RWPE2 (cell line): ENCODE measurements around the gene WHRN.

Experiments used
- ATAC-seq: fragments of 200-7000 bp; cut with Tn5 transposase; 3 replicates; pipeline ENCODE4 v1.9.1; 2021; ENCODE audit warnings: low read depth
- DNase-seq: peaks from one replicate; pipeline ENCODE4 v3.0.0-alpha.2; 2020; ENCODE audit warnings: low spot score
- H3K27ac ChIP-seq: fragments of 450-650 bp; 2 replicates; pipeline ENCODE4 v1.5.1; 2017; ENCODE audit warnings: mild to moderate bottlenecking; ENCODE audit not compliant: poor library complexity, severe bottlenecking
- H3K27me3 ChIP-seq: fragments of 250-450 bp; sonication (Bioruptor Pico); 2 replicates; pipeline ENCODE4 v1.5.1; 2021; ENCODE audit warnings: mild to moderate bottlenecking, moderate library complexity; ENCODE audit not compliant: insufficient read depth, poor library complexity, severe bottlenecking
- H3K36me3 ChIP-seq: fragments of 250-450 bp; sonication (Bioruptor Pico); 2 replicates; pipeline ENCODE4 v1.5.1; 2020; ENCODE audit warnings: low read depth, mild to moderate bottlenecking, moderate library complexity
- H3K4me1 ChIP-seq: fragments of 250-450 bp; sonication (Bioruptor Pico); 2 replicates; pipeline ENCODE4 v1.5.1; 2021; ENCODE audit warnings: mild to moderate bottlenecking, moderate library complexity; ENCODE audit not compliant: insufficient read depth, poor library complexity, severe bottlenecking
- H3K4me3 ChIP-seq: fragments of 250-450 bp; sonication (Bioruptor Pico); 2 replicates; pipeline ENCODE4 v1.5.1; 2021; ENCODE audit warnings: mild to moderate bottlenecking, moderate library complexity; ENCODE audit not compliant: severe bottlenecking
- H3K9me3 ChIP-seq: fragments of 250-450 bp; sonication (Bioruptor Pico); 2 replicates; pipeline ENCODE4 v1.5.1; 2021; ENCODE audit warnings: mild to moderate bottlenecking, moderate library complexity; ENCODE audit not compliant: severe bottlenecking
- CTCF ChIP-seq: fragments of 450-650 bp; IDR thresholded peaks from one replicate; pipeline ENCODE4 v1.5.1; 2017; ENCODE audit warnings: mild to moderate bottlenecking, moderate library complexity; ENCODE audit not compliant: poor library complexity, severe bottlenecking

Gene WHRN

GRCh38 chr9:114470581-114470980, 34.7 kb downstream of the WHRN start:
- no peaks in the 10 kb centered on the region for H3K9me3 ChIP-seq
- no peaks in the 10 kb centered on the region for H3K36me3 ChIP-seq
- H3K27me3 ChIP-seq: no peaks in the 10 kb centered on the region
- peaks cover 11% of the 10 kb centered on the region for H3K4me1 ChIP-seq
- TF ChIP-seq CTCF: no peak
- H3K27ac ChIP-seq: no peak overlapping the region
- H3K4me3 ChIP-seq: no peak overlapping the region
- no peak for ATAC-seq
- DNase-seq: no peak

DNA sequence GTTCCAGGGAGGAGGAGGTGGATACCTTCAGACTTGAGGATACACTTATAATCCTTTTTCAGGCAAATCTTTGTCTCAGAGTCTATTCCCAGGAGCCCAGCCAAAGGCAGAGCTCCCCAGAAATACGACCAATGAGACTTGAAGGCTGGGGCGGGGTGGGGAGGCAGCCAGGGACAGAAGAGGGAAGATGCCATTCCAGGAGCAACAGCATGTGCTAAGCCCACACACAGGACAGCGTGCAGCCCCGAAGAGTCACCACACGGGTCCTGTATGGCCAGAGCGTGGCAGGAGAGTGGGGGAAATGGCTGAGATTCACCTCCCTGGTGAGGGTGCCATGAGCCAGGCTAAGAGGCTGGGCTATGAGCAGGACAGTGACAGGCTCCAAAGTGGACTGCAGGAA, 35.2 kb downstream of the WHRN start:
- no peaks in the 10 kb centered on the region for H3K9me3 ChIP-seq
- no peak overlapping the region for H3K4me3 ChIP-seq
- H3K36me3 ChIP-seq: no peaks in the 10 kb centered on the region
- ATAC-seq (no peak), DNase-seq (no peak)
- H3K4me1 ChIP-seq: peaks cover 11% of the 10 kb centered on the region
- H3K27me3 ChIP-seq: no peaks in the 10 kb centered on the region
- no peak overlapping the region for H3K27ac ChIP-seq
- TF ChIP-seq CTCF: no peak

- DNase-seq (no peak), ATAC-seq (no peak)
- H3K9me3 ChIP-seq: no peaks in the 10 kb centered on the region
- no peak overlapping the region for H3K27ac ChIP-seq
- no peak overlapping the region for H3K4me3 ChIP-seq
- H3K27me3 ChIP-seq: no peaks in the 10 kb centered on the region
- peaks cover 11% of the 10 kb centered on the region for H3K4me1 ChIP-seq
- H3K36me3 ChIP-seq: no peaks in the 10 kb centered on the region
- no peak for TF ChIP-seq CTCF
These were observed 36.0 kb downstream of the WHRN start for GRCh38 chr9:114469091-114469853.

DNA sequence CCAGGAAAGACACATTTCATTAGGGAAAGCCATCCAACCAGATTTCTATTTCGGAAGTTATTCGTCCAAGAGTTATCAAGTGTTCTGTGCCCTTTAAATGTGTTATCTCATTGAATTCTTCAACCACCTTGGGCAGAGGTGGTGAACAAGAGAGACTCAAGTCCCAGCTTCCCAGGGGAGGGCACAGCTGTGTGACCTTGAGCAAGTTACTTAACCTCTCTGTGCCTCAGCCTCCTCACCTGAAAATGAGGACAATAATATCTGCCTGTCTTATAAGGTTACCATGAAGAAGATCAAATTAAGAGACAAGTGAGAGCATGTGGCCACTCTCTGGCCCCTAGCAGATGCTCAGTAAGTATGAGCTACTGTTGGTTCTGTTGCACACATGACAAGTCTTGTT, 37.4 kb downstream of the WHRN start:
- no peaks in the 10 kb centered on the region for H3K9me3 ChIP-seq
- TF ChIP-seq CTCF: no peak
- no peak for ATAC-seq

GRCh38 chr9:114467226-114467750, 38.0 kb downstream of the WHRN start:
- DNase-seq (no peak), ATAC-seq (no peak)
- Histone ChIP-seq H3K27me3 (no peaks in the 10 kb centered on the region), H3K9me3 (no peaks in the 10 kb centered on the region), H3K4me3 (no peak overlapping the region), H3K27ac (no peak overlapping the region), H3K4me1 (peaks cover under 1% of the 10 kb centered on the region), H3K36me3 (no peaks in the 10 kb centered on the region)
- no peak for TF ChIP-seq CTCF

More for the DNA sequence above, 37.4 kb downstream of the WHRN start:
- Histone ChIP-seq H3K4me3 (no peak overlapping the region), H3K27me3 (no peaks in the 10 kb centered on the region), H3K36me3 (no peaks in the 10 kb centered on the region), H3K4me1 (peaks cover 7% of the 10 kb centered on the region), H3K27ac (no peak overlapping the region)
- DNase-seq: no peak
